Measurements from ENCODE around the gene PLA2G10. TPM values are rescaled to one million over a fixed set of nuclear protein-coding genes. Genes with fewer than 3 reads are reported as not detected.
"Not testable (repeated sequence)": the region's sequence is repeated elsewhere in the genome, so short reads cannot be mapped to it uniquely, and the experiment has no call there.

PLA2G10 gene
- total RNA-seq, 4 donors from 2014 or later = 5.8 to 15.7 (median 10.7) TPM

DNA sequence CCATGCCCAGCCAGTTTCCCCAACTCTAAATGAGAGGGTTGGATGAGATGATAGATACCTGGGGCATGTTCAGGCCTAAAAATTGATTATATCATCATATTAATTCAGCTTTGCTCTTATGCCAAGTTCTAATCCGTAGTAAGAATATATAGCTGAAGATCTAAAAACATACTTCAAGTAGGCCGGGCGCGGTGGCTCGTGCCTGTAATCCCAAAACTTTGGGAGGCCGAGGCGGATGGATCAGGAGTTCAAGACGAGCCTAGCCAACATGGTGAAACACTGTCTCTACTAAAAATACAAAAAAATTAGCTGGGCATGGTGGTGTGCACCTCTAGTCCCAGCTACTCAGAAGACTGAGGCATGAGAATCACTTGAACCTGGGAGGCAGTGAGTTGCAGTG, 12.0 kb downstream of the PLA2G10 start:
- Histone ChIP-seq H3K27ac (no peak overlapping the region), H3K4me3 (no peak overlapping the region), H3K9me3 (no peaks in the 10 kb centered on the region), H3K27me3 (no peaks in the 10 kb centered on the region), H3K36me3 (no peaks in the 10 kb centered on the region), H3K4me1 (no peaks in the 10 kb centered on the region)
- DNase-seq = no peak
- TF ChIP-seq POLR2A (IDR thresholded peaks at IDR 0.05) = no peak
- TF ChIP-seq CTCF (IDR thresholded peaks at IDR 0.05) = no peak

GRCh38 chr16:14681115-14681514, 13.0 kb downstream of the PLA2G10 start:
- DNase-seq = no peak
- Histone ChIP-seq H3K9me3 (no peaks in the 10 kb centered on the region), H3K4me1 (no peaks in the 10 kb centered on the region), H3K4me3 (no peak overlapping the region), H3K27ac (no peak overlapping the region), H3K36me3 (no peaks in the 10 kb centered on the region), H3K27me3 (no peaks in the 10 kb centered on the region)
- no peak for TF ChIP-seq POLR2A (IDR thresholded peaks at IDR 0.05)
- no peak for TF ChIP-seq CTCF (IDR thresholded peaks at IDR 0.05)

DNA sequence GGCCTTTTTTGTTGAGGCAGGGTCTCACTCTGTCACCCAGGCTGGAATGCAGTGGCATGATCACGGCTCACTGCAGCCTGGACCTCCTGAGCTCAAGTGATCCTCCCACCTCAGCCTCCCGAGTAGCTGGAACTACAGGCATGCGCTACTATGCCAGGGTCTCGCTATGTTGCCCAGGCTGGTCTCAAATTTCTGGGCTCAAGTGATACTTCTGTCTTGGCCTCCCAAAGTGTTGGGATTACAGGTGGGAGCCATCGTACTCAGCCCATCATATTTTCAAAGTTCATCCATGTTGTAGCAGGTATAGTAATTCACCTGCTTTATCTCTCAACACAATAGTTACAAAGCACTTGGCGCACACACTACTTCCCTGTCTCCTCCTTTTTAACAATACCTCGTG, 13.7 kb downstream of the PLA2G10 start:
- not testable (repeated sequence) for H3K4me1 ChIP-seq, H3K27ac ChIP-seq, DNase-seq

DNA sequence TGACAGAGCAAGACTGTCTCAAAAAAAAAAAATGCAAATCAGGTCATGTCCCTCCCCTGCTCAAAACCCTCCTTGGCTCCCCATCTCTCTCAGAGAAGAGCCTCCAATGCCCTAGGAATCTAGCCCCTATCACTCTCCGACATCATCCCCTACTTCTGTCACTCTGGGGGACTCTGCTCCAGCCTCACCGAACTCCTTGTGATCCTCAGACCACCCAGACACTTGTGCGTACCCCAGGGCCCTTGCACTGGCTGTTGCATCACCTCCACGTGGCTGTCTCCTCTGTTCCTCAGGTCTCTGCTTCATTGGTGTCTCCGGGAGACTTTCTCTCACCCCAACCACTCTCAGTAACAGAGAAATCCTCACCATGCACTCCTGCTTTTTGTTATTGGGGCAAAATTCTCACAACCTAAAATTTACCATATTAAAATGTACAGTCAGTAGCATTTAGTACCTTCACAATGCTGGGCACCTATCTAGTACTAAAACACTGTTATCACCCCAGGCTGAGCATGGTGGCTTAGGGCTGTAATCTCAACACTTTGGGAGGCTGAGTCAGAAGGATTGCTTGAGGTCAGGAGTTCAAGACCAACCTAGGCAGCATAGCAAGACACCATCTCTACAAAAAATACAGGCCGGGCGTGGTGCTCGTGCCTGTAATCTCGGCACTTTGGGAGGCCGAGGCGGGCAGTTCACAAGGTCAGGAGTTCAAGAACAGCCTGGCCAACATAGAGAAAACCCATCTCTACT, 15.2 kb downstream of the PLA2G10 start:
- Histone ChIP-seq H3K9me3 (no peaks in the 10 kb centered on the region), H3K27ac (no peak overlapping the region), H3K4me3 (no peak overlapping the region), H3K4me1 (no peaks in the 10 kb centered on the region), H3K36me3 (no peaks in the 10 kb centered on the region), H3K27me3 (no peaks in the 10 kb centered on the region)
- TF ChIP-seq CTCF (IDR thresholded peaks at IDR 0.05) (no peak), POLR2A (IDR thresholded peaks at IDR 0.05) (no peak)
- no peak for DNase-seq

More for the DNA sequence above, 13.7 kb downstream of the PLA2G10 start:
- not testable (repeated sequence) for H3K4me3 ChIP-seq, H3K27me3 ChIP-seq, H3K36me3 ChIP-seq, H3K9me3 ChIP-seq

DNA sequence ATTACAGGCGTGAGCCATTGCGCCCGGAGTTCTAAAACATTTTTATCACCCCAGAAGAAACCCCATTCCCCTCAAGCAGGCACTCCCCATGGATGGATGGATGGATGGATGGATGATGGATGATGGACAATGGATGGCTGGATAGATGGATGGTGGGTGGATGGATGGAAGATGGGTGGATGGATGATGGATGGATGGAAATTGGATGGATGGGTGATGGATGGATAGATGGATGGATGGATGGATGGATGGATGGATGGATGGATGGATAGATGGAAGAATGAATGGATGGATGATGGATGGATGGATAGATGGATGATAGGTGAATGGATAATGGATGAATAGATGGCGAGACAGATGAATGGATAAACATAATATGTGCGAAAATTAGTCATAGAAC, 16.5 kb downstream of the PLA2G10 start:
- DNase-seq = no peak
- Histone ChIP-seq H3K9me3 (no peaks in the 10 kb centered on the region), H3K36me3 (no peaks in the 10 kb centered on the region), H3K27me3 (no peaks in the 10 kb centered on the region), H3K4me3 (no peak overlapping the region), H3K27ac (no peak overlapping the region), H3K4me1 (no peaks in the 10 kb centered on the region)
- TF ChIP-seq POLR2A (IDR thresholded peaks at IDR 0.05) (no peak), CTCF (IDR thresholded peaks at IDR 0.05) (no peak)

GRCh38 chr16:14676633-14677032, 17.5 kb downstream of the PLA2G10 start:
- Histone ChIP-seq H3K4me3 (no peak overlapping the region), H3K9me3 (no peaks in the 10 kb centered on the region), H3K36me3 (no peaks in the 10 kb centered on the region), H3K27me3 (no peaks in the 10 kb centered on the region), H3K4me1 (peaks cover 0 to 2% (median 0%) of the 10 kb centered on the region in 4 donors), H3K27ac (no peak overlapping the region)
- TF ChIP-seq CTCF (IDR thresholded peaks at IDR 0.05) = no peak
- no peak for TF ChIP-seq POLR2A (IDR thresholded peaks at IDR 0.05)
- no peak for DNase-seq

Measured in Peyer's patch (tissue), 4 donors.